ENCODE results near the gene PIP4K2A.

DNA sequence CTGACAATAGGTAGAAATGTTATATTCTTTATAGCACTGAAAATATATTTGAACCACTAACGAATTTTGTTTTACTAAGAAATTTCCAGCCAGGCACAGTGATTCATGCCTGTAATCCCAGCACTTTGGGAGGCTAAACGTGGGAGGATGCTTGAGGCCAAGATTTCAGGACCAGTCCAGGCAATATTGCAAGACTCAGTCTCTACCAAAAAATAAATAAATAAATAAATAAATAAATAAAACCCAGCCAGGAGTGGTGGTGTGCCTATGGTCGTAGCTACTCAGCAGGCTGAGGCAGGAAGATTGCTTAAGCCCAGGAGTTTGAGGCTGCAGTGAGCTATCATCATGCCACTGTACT lies 39.8 kb downstream of the PIP4K2A start:
- no peak for TF ChIP-seq POLR2A (IDR thresholded peaks at IDR 0.05)
- no peak for TF ChIP-seq CTCF (IDR thresholded peaks at IDR 0.05)
